ENCODE data around the gene PLS3. TPM values are rescaled to one million over a fixed set of nuclear protein-coding genes. Genes with fewer than 3 reads are reported as not detected.

The PLS3 gene
- total RNA-seq, 2 donors from 2014 or later: 34.8 to 47.5 TPM

GRCh38 chrX:115595049-115595448 is 34.1 kb downstream of the PLS3 start:
- H3K36me3 ChIP-seq (replicated peaks in 1 of 2; ENCODE audit: insufficient read depth in 1 of 2, low read depth in 2 of 2): no peaks in the 10 kb centered on the region
- DNase-seq: no peak
- no peak for ATAC-seq
- intact Hi-C loops (cut with DNase I): no loop called here
- no peaks in the 10 kb centered on the region for H3K9me3 ChIP-seq
- H3K27ac ChIP-seq: no peak overlapping the region
- peaks cover 26% of the 10 kb centered on the region for H3K4me1 ChIP-seq
- WGBS, 2 donors: 8 to 20% methylated on average over 2 of the region's 2 CpGs
- H3K4me3 ChIP-seq: no peak overlapping the region
- TF ChIP-seq CTCF (IDR thresholded peaks at IDR 0.05): no peak
- TF ChIP-seq POLR2A (IDR thresholded peaks at IDR 0.05): no peak
- H3K27me3 ChIP-seq: no peaks in the 10 kb centered on the region

- TF ChIP-seq CTCF (IDR thresholded peaks at IDR 0.05): no peak
- TF ChIP-seq POLR2A (IDR thresholded peaks at IDR 0.05): no peak
- DNase-seq (no peak), ATAC-seq (no peak)
- Histone ChIP-seq H3K9me3 (no peaks in the 10 kb centered on the region), H3K36me3 (replicated peaks in 1 of 2; ENCODE audit: insufficient read depth in 1 of 2, low read depth in 2 of 2) (no peaks in the 10 kb centered on the region), H3K4me3 (no peak overlapping the region), H3K27ac (no peak overlapping the region), H3K27me3 (no peaks in the 10 kb centered on the region), H3K4me1 (peaks cover 5% of the 10 kb centered on the region)
- 71 to 83% methylated on average over 1 of the region's 1 CpG for WGBS, 2 donors
- intact Hi-C loops (cut with DNase I): no loop called here
Observed at GRCh38 chrX:115598556-115598955, 37.6 kb downstream of the PLS3 start.

GRCh38 chrX:115602308-115602707 is 41.3 kb downstream of the PLS3 start:
- ATAC-seq (no peak), DNase-seq (no peak)
- H3K27me3 ChIP-seq: no peaks in the 10 kb centered on the region
- no peaks in the 10 kb centered on the region for H3K9me3 ChIP-seq
- no peaks in the 10 kb centered on the region for H3K4me1 ChIP-seq
- TF ChIP-seq CTCF (IDR thresholded peaks at IDR 0.05) (no peak), POLR2A (IDR thresholded peaks at IDR 0.05) (no peak)
- peak overlapping the region in 1 of 4 donors; percentile 5 for H3K27ac ChIP-seq
- no peak overlapping the region for H3K4me3 ChIP-seq
- intact Hi-C loops (cut with DNase I): no loop called here
- H3K36me3 ChIP-seq (replicated peaks in 1 of 2; ENCODE audit: insufficient read depth in 1 of 2, low read depth in 2 of 2): no peaks in the 10 kb centered on the region

- DNase-seq: no peak
- intact Hi-C loops (cut with DNase I): no loop called here
- ATAC-seq: no peak
- Histone ChIP-seq H3K27ac (peak overlapping the region in 1 of 4 donors; percentile 5), H3K9me3 (no peaks in the 10 kb centered on the region), H3K4me1 (no peaks in the 10 kb centered on the region), H3K36me3 (replicated peaks in 1 of 2; ENCODE audit: insufficient read depth in 1 of 2, low read depth in 2 of 2) (no peaks in the 10 kb centered on the region), H3K27me3 (no peaks in the 10 kb centered on the region), H3K4me3 (no peak overlapping the region)
- 56 to 65% methylated on average over 4 of the region's 4 CpGs for WGBS, 2 donors
- no peak for TF ChIP-seq POLR2A (IDR thresholded peaks at IDR 0.05)
- TF ChIP-seq CTCF (IDR thresholded peaks at IDR 0.05): no peak
Observed at GRCh38 chrX:115602729-115603389, 41.9 kb downstream of the PLS3 start.

GRCh38 chrX:115603534-115604074 is 42.6 kb downstream of the PLS3 start:
- no peaks in the 10 kb centered on the region for H3K9me3 ChIP-seq
- no peaks in the 10 kb centered on the region for H3K36me3 ChIP-seq (replicated peaks in 1 of 2; ENCODE audit: insufficient read depth in 1 of 2, low read depth in 2 of 2)
- no peak for ATAC-seq
- H3K4me3 ChIP-seq: no peak overlapping the region
- no peak overlapping the region for H3K27ac ChIP-seq
- 80 to 83% methylated on average over 2 of the region's 2 CpGs for WGBS, 2 donors
- intact Hi-C loops (cut with DNase I): no loop called here
- no peaks in the 10 kb centered on the region for H3K27me3 ChIP-seq
- no peaks in the 10 kb centered on the region for H3K4me1 ChIP-seq
- TF ChIP-seq POLR2A (IDR thresholded peaks at IDR 0.05) (no peak), CTCF (IDR thresholded peaks at IDR 0.05) (no peak)
- no peak for DNase-seq
